HepG2 (cell line): ENCODE measurements around the gene ALDH1L2. TPM values are rescaled to one million over a fixed set of nuclear protein-coding genes. Genes with fewer than 3 reads are reported as not detected.

Experiments
- ATAC-seq: fragments of 200-7000 bp; cut with Tn5 transposase; 3 replicates; pipeline ENCODE4 v1.9.1; 2020; ENCODE audit warnings: mild to moderate bottlenecking, moderate library complexity
- BruUV-seq: library from RNA; stranded (reverse); fragments of 400-500 nt; replicated peaks from 2 replicates; lab custom pipeline; 2021; lab: Mats Ljungman, UMichigan
- CTCF ChIA-PET: fragments of 300-600 bp; formaldehyde crosslinking; extraction: SDS; loops from one replicate; lab custom pipeline; 2021; ENCODE audit warnings: low total read pairs, inconsistent platforms, low intra/inter-chr PET ratio; lab: Yijun Ruan, JAX
- POLR2A ChIA-PET: fragments of 350-600 bp; sonication (Branson Sonifier 250); formaldehyde crosslinking; loops from one replicate; lab custom pipeline; 2020; ENCODE audit warnings: antibody characterized with exemption, inconsistent platforms; lab: Yijun Ruan, JAX
- DNase-seq: peaks from one replicate; pipeline ENCODE4 v3.0.0-alpha.2; 2015; ENCODE audit warnings: low spot score
- FAIRE-seq: peaks from 3 replicates; lab custom pipeline; 2011; peaks lifted over from hg19 to GRCh38; lab: Jason Lieb, UNC
- H2AFZ ChIP-seq: one replicate; pipeline ENCODE4 v1.6.1; 2011; ENCODE audit warnings: low read length, inconsistent platforms
- H3K27ac ChIP-seq: fragments of 300-600 bp; 3 replicates; pipeline ENCODE4 v1.8.0; 2011; ENCODE audit warnings: mixed run types, mild to moderate bottlenecking, mixed read lengths, low read length, inconsistent platforms; ENCODE audit not compliant: insufficient read depth; ENCODE audit errors: extremely low read length
- H3K27me3 ChIP-seq, 2 experiments: fragments of 200-600 bp in 1 of 2; 2 replicates in 1 of 2; 3 replicates in 1 of 2; pipeline versions ENCODE4 v1.6.0 to v1.8.0; 2011; ENCODE audit warnings: low read length in 2 of 2, mild to moderate bottlenecking in 2 of 2, moderate library complexity in 2 of 2, inconsistent platforms in 1 of 2; ENCODE audit not compliant: insufficient read depth in 2 of 2, control insufficient read depth in 1 of 2
- H3K36me3 ChIP-seq, 2 experiments: fragments of 200-600 bp in 1 of 2; replicated peaks in 1 of 2; 2 replicates in 1 of 2; 3 replicates in 1 of 2; pipeline versions ENCODE4 v1.5.1 to v1.8.0; 2011; ENCODE audit warnings: low read length in 2 of 2, inconsistent platforms in 1 of 2; ENCODE audit not compliant: insufficient read depth in 2 of 2, control insufficient read depth in 1 of 2
- H3K4me1 ChIP-seq: 2 replicates; pipeline ENCODE4 v1.5.1; 2012; ENCODE audit warnings: low read length, inconsistent platforms; ENCODE audit not compliant: insufficient read depth
- H3K4me2 ChIP-seq: 2 replicates; pipeline ENCODE4 v1.6.0; 2011; ENCODE audit warnings: low read depth, low read length, inconsistent platforms
- H3K4me3 ChIP-seq, 3 experiments: fragments of 200-600 bp in 1 of 3; sonication (generic), shearing (Covaris generic) in 1 of 3; replicated peaks in 1 of 3; 2 replicates each; pipeline ENCODE4 v1.5.1; 2011 to 2016; ENCODE audit warnings: low read length in 3 of 3, inconsistent platforms in 2 of 3, low read depth in 2 of 3, mild to moderate bottlenecking in 2 of 3, control low read depth in 1 of 3, mixed read lengths in 1 of 3; ENCODE audit not compliant: insufficient read depth in 1 of 3
- H3K79me2 ChIP-seq: one replicate; pipeline ENCODE4 v1.6.1; 2011; ENCODE audit warnings: low read length, inconsistent platforms; ENCODE audit not compliant: insufficient read depth
- H3K9ac ChIP-seq: 2 replicates; pipeline ENCODE4 v1.6.0; 2011; ENCODE audit warnings: mild to moderate bottlenecking, low read depth, low read length, inconsistent platforms; ENCODE audit not compliant: insufficient read depth
- H3K9me3 ChIP-seq: 2 replicates; pipeline ENCODE4 v1.5.1; 2012; ENCODE audit warnings: mild to moderate bottlenecking, low read length
- H4K20me1 ChIP-seq: 2 replicates; pipeline ENCODE4 v1.6.0; 2011; ENCODE audit warnings: inconsistent platforms, mild to moderate bottlenecking, low read length, moderate library complexity; ENCODE audit not compliant: insufficient read depth
- HOXA7 ChIP-seq: sonication (generic); formaldehyde crosslinking; IDR thresholded peaks from 2 replicates; pipeline ENCODE4 v1.8.1; 2022; ENCODE audit warnings: mild to moderate bottlenecking, missing genetic modification reagents, moderate library complexity
- REXO4 ChIP-seq: sonication (generic); formaldehyde crosslinking; IDR thresholded peaks from 2 replicates; pipeline ENCODE4 v1.8.0; 2022; ENCODE audit warnings: missing genetic modification reagents, mild to moderate bottlenecking, borderline replicate concordance
- RFX3 ChIP-seq: IDR thresholded peaks from 2 replicates; pipeline ENCODE4 v1.6.1; 2016; ENCODE audit warnings: missing biosample characterization, missing genetic modification reagents
- ZFX ChIP-seq: sonication (generic); formaldehyde crosslinking; IDR thresholded peaks from 2 replicates; pipeline ENCODE4 v1.4.0; 2020; ENCODE audit warnings: mild to moderate bottlenecking, low read depth, missing genetic modification reagents, moderate library complexity
- ZNF121 ChIP-seq: sonication (generic); formaldehyde crosslinking; IDR thresholded peaks from 2 replicates; pipeline ENCODE4 v1.5.0; 2020; ENCODE audit warnings: mild to moderate bottlenecking, missing genetic modification reagents
- ZNF33A ChIP-seq: sonication (generic); formaldehyde crosslinking; IDR thresholded peaks from 2 replicates; pipeline ENCODE4 v1.5.1; 2020; ENCODE audit warnings: missing genetic modification reagents, mild to moderate bottlenecking, moderate library complexity, borderline replicate concordance
- ZNF775 ChIP-seq: sonication (generic); formaldehyde crosslinking; IDR thresholded peaks from 2 replicates; pipeline ENCODE4 v1.4.0; 2020; ENCODE audit warnings: missing genetic modification reagents, mild to moderate bottlenecking, moderate library complexity, borderline replicate concordance
- ZNF780A ChIP-seq: sonication (generic); formaldehyde crosslinking; IDR thresholded peaks from 2 replicates; pipeline ENCODE4 v1.8.0; 2022; ENCODE audit warnings: mild to moderate bottlenecking, missing genetic modification reagents, moderate library complexity
- ZSCAN9 ChIP-seq: IDR thresholded peaks from 2 replicates; pipeline ENCODE4 v1.6.1; 2016; ENCODE audit warnings: borderline replicate concordance
- WGBS: methylation state at CpG from one replicate; pipeline ENCODE4 v1.1.6; 2017; ENCODE audit warnings: low lambda C conversion rate; 5-methylcytosine and 5-hydroxymethylcytosine counted together
- in situ Hi-C: cut with HindIII; loops from 2 replicates; pipeline ENCODE4 v1.10.0; 2017; ENCODE audit warnings: low pct_unique_long_range_greater_than_20kb; ENCODE audit not compliant: extremely low pct_ligation_motif_present
- intact Hi-C: fragments of 100-400 bp; cut with micrococcal nuclease; formaldehyde crosslinking; loops from one replicate; pipeline ENCODE4 v1.10.0; 2022; ENCODE audit not compliant: unreplicated experiment
- polyA plus RNA-seq, 8 experiments: library from polyadenylated mRNA; depleted of rRNA in 3 of 8; stranded (reverse) in 7 of 8; unstranded in 1 of 8; fragments of >200 nt; fragmentation: Illumina TruSeq in 4 of 8; extraction: Trizol in 4 of 8; gene quantifications; 2 replicates each; pipeline versions ENCODE4 v1.2.1 to v1.2.3, GENCODE V29; 2011 to 2016; ENCODE audit warnings: low read depth in 4 of 8, missing spikeins in 1 of 8, mixed read lengths in 1 of 8; ENCODE audit not compliant: insufficient read depth in 1 of 8
- total RNA-seq, 5 experiments: library from RNA; depleted of rRNA; stranded (reverse); fragments of >200 nt; fragmentation: Illumina TruSeq; extraction: Trizol; gene quantifications; 2 replicates each; pipeline ENCODE4 v1.2.3, GENCODE V29; 2016; ENCODE audit warnings: low read depth in 1 of 5
- TF ChIP-seq, protein P1 (sequence below): sonication (generic); formaldehyde crosslinking; IDR thresholded peaks from 2 replicates; pipeline ENCODE4 v1.5.0; 2020; ENCODE audit warnings: missing genetic modification reagents

The ALDH1L2 gene
- total and polyA plus RNA-seq, 2 of the 13 experiments (the other 11 are each of a cell fraction or from before 2014, with no cell fraction given): 0.40 to 4.6 TPM

DNA sequence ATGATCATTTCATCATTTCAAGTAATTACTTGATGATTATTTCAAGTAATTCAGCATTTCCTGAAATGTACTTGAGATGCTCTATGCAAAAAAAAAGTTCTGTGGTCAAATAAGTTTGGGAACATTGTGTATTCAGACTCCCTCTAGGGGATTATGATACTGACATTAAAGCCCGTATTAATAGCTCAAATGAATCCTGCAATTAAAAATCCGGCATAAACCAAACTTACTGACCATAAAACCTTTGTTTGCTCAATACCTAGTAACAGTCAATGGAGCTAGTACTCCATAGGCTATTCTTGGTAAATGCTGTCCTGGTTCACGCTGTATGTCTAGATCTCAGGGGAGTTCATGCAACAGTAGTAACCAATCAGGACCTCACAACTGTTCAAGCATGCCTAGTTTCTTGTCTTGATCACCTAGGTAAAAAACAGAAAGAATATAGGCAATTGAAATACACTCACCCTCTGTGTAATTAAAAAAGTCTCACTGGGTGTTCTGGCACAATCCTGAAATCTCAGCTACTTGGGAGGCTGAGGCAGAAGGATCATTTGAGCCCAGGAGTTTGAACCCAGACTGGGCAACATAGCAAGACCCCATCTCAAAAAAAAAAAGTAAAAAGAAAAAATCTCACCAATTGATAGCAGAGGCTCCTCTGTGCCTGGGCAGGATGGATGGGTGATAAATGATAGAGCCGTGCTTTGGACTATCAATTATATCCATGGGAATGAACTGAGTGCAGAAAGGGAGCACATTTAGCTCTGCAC, 14.1 kb downstream of the ALDH1L2 start:
- no peak overlapping the region for H3K4me2 ChIP-seq
- no peaks in the 10 kb centered on the region for H3K36me3 ChIP-seq
- ChIA-PET POLR2A (no interaction called here), CTCF (no interaction called here)
- ATAC-seq: no peak
- intact Hi-C loops: no loop called here
- FAIRE-seq: no peak
- H3K4me1 ChIP-seq: no peaks in the 10 kb centered on the region
- no peaks in the 10 kb centered on the region for H4K20me1 ChIP-seq
- WGBS: 43% methylated on average over 4 of the region's 4 CpGs
- no peaks in the 10 kb centered on the region for H3K79me2 ChIP-seq
- no peak overlapping the region for H2AFZ ChIP-seq
- DNase-seq: no peak
- no peak overlapping the region for H3K27ac ChIP-seq
- no peaks in the 10 kb centered on the region for H3K9me3 ChIP-seq
- no peak overlapping the region for H3K4me3 ChIP-seq
- no peaks in the 10 kb centered on the region for H3K27me3 ChIP-seq
- H3K9ac ChIP-seq: no peak overlapping the region
- in situ Hi-C loops: no loop called here
- TF ChIP-seq ZFX (CRISPR knock-in tag): no peak
- TF ChIP-seq ZNF33A (CRISPR knock-in tag): no peak
- no peak for TF ChIP-seq ZNF780A (CRISPR knock-in tag)
- TF ChIP-seq ZNF775 (CRISPR knock-in tag): no peak
- TF ChIP-seq ZNF121 (CRISPR knock-in tag): peak; percentile 69
- TF ChIP-seq ZSCAN9: no peak
- BruUV-seq: no TSS peak

DNA sequence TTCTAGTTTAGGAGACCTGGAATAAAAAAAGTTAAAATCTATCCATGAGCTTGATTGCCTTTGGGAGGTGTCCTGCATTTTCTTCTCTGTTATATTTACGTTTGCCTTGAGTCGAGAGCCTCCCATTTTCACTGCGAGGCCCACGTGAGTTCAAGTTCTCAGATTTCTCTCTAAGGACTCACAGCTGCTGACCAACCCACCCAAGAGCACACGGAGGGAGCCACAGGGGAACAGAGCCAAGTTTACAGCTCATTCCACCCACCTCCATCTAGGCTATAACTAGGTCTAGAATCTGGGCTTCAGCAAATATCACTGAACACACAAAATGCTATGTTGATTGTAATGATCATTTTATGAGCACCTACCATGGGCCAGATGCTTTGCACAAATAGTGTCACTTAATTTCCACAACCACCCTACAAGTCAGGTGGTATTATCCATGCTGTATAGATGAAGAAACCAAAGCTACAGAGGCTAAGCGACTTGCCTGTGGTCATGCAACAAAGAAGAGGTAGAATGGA, 16.7 kb downstream of the ALDH1L2 start:
- TF ChIP-seq REXO4 (no peak), HOXA7 (CRISPR knock-in tag) (no peak), RFX3 (CRISPR knock-in tag) (no peak)
- TF ChIP-seq, protein P1, sequence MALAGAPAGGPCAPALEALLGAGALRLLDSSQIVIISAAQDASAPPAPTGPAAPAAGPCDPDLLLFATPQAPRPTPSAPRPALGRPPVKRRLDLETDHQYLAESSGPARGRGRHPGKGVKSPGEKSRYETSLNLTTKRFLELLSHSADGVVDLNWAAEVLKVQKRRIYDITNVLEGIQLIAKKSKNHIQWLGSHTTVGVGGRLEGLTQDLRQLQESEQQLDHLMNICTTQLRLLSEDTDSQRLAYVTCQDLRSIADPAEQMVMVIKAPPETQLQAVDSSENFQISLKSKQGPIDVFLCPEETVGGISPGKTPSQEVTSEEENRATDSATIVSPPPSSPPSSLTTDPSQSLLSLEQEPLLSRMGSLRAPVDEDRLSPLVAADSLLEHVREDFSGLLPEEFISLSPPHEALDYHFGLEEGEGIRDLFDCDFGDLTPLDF (CRISPR knock-in tag): no peak
- BruUV-seq: no TSS peak
- H2AFZ ChIP-seq: no peak overlapping the region
- no peaks in the 10 kb centered on the region for H3K36me3 ChIP-seq
- ATAC-seq (no peak), DNase-seq (no peak), FAIRE-seq (no peak)
- WGBS: 48% methylated on average over 6 of the region's 6 CpGs
- no peaks in the 10 kb centered on the region for H4K20me1 ChIP-seq
- H3K79me2 ChIP-seq: no peaks in the 10 kb centered on the region
- H3K4me1 ChIP-seq: no peaks in the 10 kb centered on the region
- H3K4me3 ChIP-seq: no peak overlapping the region
- no peaks in the 10 kb centered on the region for H3K9me3 ChIP-seq
- no peak overlapping the region for H3K27ac ChIP-seq
- no peaks in the 10 kb centered on the region for H3K27me3 ChIP-seq
- no peak overlapping the region for H3K9ac ChIP-seq
- in situ Hi-C loops: no loop called here
- intact Hi-C loops: no loop called here
- no peak overlapping the region for H3K4me2 ChIP-seq
- CTCF ChIA-PET: no interaction called here
- POLR2A ChIA-PET: no interaction called here
